Inflammatory macrophage treated with lipopolysaccharide for 4 hours (primary cell): ENCODE data around the gene ADSS2.

ENCODE experiments used
- DNase-seq: peaks from one replicate; pipeline ENCODE4 v3.0.0-alpha.2; 2020

The ADSS2 gene

GRCh38 chr1:244362476-244362875 is 89.2 kb downstream of the ADSS2 start:
- no peak for DNase-seq

GRCh38 chr1:244361764-244362473 is 89.8 kb downstream of the ADSS2 start:
- no peak for DNase-seq
